D721Med (cell line): Measurements from ENCODE around the gene PRKN.

Source experiments
- DNase-seq: peaks from one replicate; pipeline ENCODE4 v3.0.0; 2011; ENCODE audit warnings: low spot score; ENCODE audit not compliant: insufficient read length
- FAIRE-seq: peaks from 2 replicates; lab custom pipeline; 2011; peaks lifted over from hg19 to GRCh38; lab: Jason Lieb, UNC
- TF ChIP-seq, protein P1 (sequence below): IDR thresholded peaks from 2 replicates; pipeline ENCODE4 v1.5.1; 2012; ENCODE audit warnings: mild to moderate bottlenecking, control low read depth; ENCODE audit not compliant: insufficient read depth; ENCODE audit errors: missing control alignments

PRKN gene

DNA sequence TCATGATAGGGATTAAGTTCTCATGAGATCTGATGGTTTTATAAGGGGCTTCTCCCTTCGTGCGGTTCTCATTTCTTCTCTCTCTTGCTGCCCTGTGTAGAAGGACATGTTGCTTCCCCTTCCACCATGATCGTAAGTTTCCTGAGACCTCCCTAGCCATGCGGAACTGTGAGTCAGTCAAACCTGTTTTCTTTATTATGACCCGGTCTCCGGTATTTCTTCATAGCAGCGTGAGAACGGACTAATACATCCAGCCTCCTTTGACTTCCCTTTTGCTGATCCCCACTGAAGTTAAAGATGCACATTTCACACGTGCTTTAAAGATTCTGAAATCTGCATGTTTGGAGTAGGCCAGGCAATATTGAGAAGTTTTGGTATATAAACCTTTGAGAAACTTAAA, 543.1 kb downstream of the PRKN start:
- TF ChIP-seq, protein P1, sequence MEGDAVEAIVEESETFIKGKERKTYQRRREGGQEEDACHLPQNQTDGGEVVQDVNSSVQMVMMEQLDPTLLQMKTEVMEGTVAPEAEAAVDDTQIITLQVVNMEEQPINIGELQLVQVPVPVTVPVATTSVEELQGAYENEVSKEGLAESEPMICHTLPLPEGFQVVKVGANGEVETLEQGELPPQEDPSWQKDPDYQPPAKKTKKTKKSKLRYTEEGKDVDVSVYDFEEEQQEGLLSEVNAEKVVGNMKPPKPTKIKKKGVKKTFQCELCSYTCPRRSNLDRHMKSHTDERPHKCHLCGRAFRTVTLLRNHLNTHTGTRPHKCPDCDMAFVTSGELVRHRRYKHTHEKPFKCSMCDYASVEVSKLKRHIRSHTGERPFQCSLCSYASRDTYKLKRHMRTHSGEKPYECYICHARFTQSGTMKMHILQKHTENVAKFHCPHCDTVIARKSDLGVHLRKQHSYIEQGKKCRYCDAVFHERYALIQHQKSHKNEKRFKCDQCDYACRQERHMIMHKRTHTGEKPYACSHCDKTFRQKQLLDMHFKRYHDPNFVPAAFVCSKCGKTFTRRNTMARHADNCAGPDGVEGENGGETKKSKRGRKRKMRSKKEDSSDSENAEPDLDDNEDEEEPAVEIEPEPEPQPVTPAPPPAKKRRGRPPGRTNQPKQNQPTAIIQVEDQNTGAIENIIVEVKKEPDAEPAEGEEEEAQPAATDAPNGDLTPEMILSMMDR, result no peak
- DNase-seq, result no peak
- no peak for FAIRE-seq

DNA sequence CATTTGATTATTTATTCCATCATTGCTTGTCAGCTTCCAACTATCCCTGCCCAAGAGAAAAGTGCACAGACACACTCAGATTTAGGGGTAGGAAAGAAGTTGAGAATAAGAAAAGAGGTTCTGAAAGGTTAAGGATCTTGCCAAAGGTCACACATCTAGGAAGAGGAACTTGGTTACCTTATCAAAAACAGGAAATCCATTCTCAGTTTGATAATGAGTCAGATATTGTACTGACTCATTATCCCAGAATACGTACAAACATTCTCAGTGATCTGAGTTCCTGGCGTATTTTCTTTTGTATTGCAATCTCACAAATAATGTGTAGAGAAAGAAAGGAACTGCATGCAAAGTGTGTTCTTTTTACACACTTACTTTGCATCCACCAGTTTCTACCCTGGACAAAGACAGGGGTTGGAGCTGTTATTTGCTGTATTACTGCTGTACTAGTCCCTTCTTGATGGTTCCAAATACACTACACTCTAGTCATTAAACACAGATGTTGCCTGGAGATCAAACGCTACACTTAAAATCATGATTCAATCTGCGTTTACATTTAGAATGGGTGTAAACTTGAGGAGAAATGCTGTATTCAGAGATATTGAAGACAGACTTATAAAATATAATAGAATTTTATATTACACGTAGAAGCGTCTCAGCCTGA, 545.7 kb downstream of the PRKN start:
- no peak for FAIRE-seq
- TF ChIP-seq, protein P1, result no peak
- DNase-seq, result no peak

DNA sequence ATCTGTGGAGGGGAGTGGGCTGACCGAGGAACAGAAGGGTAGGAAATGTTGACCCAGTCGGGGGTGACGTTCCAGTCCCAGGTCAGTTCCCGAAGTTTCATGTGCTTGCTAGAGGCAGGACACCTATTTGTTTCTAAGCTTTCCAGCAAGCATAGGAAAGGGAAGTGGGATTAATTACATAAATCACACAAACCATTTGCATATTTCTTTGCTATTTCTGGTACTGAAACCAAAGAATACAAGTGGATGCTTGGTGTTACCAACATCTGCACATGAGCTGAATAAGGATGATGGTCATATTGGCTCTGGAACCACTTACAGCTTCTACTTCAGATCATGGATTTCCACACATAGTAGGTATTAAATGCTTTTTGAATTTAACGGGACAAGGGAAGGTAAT, 546.5 kb downstream of the PRKN start:
- FAIRE-seq (no peak), DNase-seq (no peak)
- TF ChIP-seq, protein P1, result no peak

DNA sequence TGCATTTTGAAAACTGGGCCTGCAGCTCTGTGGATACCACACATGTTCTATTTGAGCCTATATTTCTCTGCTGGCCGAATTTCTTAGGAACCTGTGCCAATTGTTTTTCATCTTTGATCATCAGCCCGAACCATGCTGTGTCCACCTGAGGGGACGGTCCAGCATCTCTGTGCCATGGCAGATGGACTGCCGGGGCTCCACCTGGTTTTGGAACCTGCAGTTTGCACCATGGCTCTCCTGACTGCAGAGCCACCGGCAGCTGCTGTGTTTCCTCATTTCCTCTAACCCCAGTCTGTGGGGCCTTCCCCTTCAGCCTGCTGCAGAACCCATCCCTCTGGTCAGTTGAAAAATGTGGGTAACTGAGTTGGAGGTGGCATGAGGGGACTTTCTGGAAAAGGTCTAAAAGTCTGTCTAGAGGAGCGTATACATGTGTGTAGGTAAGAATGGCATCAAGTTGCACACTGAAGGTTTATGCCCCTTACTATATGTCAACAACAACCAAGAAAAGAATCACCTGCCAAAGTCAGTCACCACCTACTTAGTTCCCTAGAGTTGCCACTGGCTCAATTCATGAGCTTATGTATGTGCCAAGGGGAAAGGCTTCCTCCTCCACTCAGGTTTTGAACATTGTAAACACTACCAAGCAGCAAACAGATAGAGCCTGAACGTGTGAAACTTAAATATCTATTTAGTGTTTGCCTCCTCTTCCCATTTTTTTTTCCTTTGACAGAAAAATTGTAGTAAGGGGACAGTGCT, 548.2 kb downstream of the PRKN start:
- FAIRE-seq, result no peak
- TF ChIP-seq, protein P1, result no peak
- DNase-seq, result no peak

DNA sequence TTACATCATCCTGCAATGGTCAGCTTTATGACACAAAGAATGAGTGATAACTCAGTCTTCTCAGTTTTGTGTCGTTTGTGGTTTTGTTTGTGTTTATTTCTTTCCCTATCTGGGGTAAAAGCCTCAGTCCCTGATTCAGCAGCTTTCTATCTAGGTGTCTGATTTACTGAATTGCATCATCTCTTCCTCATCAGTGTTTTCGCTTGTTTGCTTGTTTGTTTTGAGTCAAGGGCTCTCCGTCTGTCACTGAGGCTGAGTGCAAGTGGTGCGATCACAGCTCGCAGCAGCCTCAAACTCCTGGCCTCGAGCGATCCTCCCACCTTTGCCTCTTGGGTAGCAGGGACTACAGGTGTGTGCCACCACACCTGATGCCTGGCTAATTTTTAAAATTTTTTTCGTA, 548.9 kb downstream of the PRKN start:
- TF ChIP-seq, protein P1, result no peak
- FAIRE-seq (no peak), DNase-seq (no peak)

DNA sequence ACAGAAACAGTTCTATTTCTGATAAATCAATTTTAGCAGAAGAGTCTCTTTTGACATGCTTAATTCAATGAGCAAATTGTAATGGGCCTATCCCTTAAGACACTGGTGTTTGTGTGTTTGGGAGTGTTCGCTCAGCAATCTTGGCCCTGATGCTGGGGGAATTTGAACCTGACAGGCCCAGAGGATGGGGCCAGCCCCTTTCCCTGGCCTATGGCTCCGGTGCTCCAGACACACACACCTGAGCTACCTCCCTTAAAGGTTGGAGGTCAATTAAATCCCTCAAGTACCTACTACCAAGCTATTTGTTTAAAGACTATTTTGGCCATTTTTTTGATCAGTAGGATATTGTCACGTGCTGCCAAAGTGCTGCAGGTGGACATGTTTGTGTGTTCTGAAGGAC, 549.3 kb downstream of the PRKN start:
- TF ChIP-seq, protein P1, result no peak
- no peak for FAIRE-seq
- DNase-seq, result no peak

DNA sequence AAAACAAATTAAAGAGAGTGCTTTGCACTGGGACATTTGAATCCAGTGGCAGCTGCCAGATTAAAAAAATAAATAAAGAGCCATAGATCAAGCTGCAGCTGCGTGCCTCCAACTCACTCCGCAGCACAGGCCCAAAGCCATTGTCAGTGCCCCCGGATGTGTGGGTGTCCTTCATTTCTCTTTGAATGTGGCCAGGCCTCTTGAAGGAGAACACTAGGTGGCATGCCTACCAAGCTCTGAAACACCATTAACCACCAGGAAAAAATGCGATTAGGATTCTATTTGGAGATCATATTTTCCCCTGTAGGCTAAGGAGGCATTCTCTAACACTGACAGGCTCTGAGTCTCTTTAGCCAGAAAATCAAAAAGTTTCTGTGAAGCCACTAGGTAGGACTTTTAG, 549.8 kb downstream of the PRKN start:
- no peak for FAIRE-seq
- TF ChIP-seq, protein P1, result peak; percentile 27
- no peak for DNase-seq
